ENCODE measurements around the gene DNAH6. TPM values are rescaled to one million over a fixed set of nuclear protein-coding genes. Genes with fewer than 3 reads are reported as not detected.

The DNAH6 gene
- total and polyA plus RNA-seq, 2 of the 8 experiments (the other 6 are each of a cell fraction or from before 2014, with no cell fraction given): 0.06 to 0.43 TPM

- FAIRE-seq (no peak), DNase-seq (ENCODE audit: low read depth in 1 of 2, low spot score in 2 of 2) (no peak)
- no peak overlapping the region for H2BK120ac ChIP-seq (replicated peaks; ENCODE audit: low read depth, low read length)
- no peak overlapping the region for H3K4me2 ChIP-seq (ENCODE audit: insufficient read depth in 1 of 2, low read depth in 2 of 2, low read length in 2 of 2)
- peaks cover 11 to 17% of the 10 kb centered on the region in 2 experiments for H3K9me3 ChIP-seq (ENCODE audit: insufficient read depth in 2 of 2, low read depth in 1 of 2, low read length in 1 of 2)
- 83% methylated on average over 1 of the region's 1 CpG; no CpG with 5 or more reads in 1 of the 2 experiments for WGBS, 2 experiments (ENCODE audit: extremely low coverage in 1 of 2, insufficient coverage in 1 of 2, insufficient read length in 1 of 2, insufficient replicate concordance in 2 of 2, low coverage in 1 of 2, low lambda C conversion rate in 2 of 2, missing lambda C conversion rate in 1 of 2)
- no peak overlapping the region for H4K91ac ChIP-seq (replicated peaks; ENCODE audit: insufficient read length, low read length)
- no peak for TF ChIP-seq POLR2A (IDR thresholded peaks at IDR 0.05; ENCODE audit: control extremely low read depth in 1 of 2, low read depth in 2 of 2, low read length in 2 of 2)
- no peak for TF ChIP-seq CHD2 (IDR thresholded peaks at IDR 0.05; ENCODE audit: low read length)
- no peak for TF ChIP-seq NANOG (IDR thresholded peaks at IDR 0.05; ENCODE audit: insufficient read depth, low read depth, low read length, poor library complexity, severe bottlenecking)
- TF ChIP-seq MAFK (IDR thresholded peaks at IDR 0.05; ENCODE audit: low read depth, low read length): no peak
- no peak for TF ChIP-seq BACH1 (IDR thresholded peaks at IDR 0.05; ENCODE audit: low read length)
- no peak overlapping the region for H2AFZ ChIP-seq (ENCODE audit: low read length)
- no peak overlapping the region for H4K8ac ChIP-seq (ENCODE audit: extremely low read depth, insufficient read depth, low read length)
- H3K9ac ChIP-seq (replicated peaks in 1 of 4; ENCODE audit: extremely low read depth in 1 of 4, low read depth in 3 of 4, low read length in 3 of 4): no peak overlapping the region
- H3K79me1 ChIP-seq (ENCODE audit: low read depth, low read length): no peaks in the 10 kb centered on the region
- no peak overlapping the region for H2BK20ac ChIP-seq (ENCODE audit: low read length)
- POLR2A ChIA-PET (ENCODE audit: partially characterized antibody): no interaction called here
- no peaks in the 10 kb centered on the region for H3K4me1 ChIP-seq (replicated peaks in 1 of 4; ENCODE audit: control insufficient read depth in 3 of 4, insufficient read depth in 4 of 4, low read length in 3 of 4)
- no peak overlapping the region for H3K18ac ChIP-seq (ENCODE audit: extremely low read depth, low read length)
- H3K4me3 ChIP-seq (ENCODE audit: extremely low read depth in 1 of 4, insufficient read depth in 2 of 4, low read depth in 3 of 4, low read length in 4 of 4): no peak overlapping the region
- H2AK5ac ChIP-seq (ENCODE audit: low read depth, low read length): no peak overlapping the region
- no peak overlapping the region for H2BK15ac ChIP-seq (ENCODE audit: low read length)
- H3K79me2 ChIP-seq (ENCODE audit: control insufficient read depth in 1 of 2, insufficient read depth in 2 of 2, low read length in 2 of 2): no peaks in the 10 kb centered on the region
- H2BK12ac ChIP-seq (ENCODE audit: low read depth, low read length): no peak overlapping the region
- H3K23ac ChIP-seq (ENCODE audit: insufficient read length): no peak overlapping the region
- H4K5ac ChIP-seq (ENCODE audit: insufficient read length, low read depth, low read length): no peak overlapping the region
- no peaks in the 10 kb centered on the region for H4K20me1 ChIP-seq (replicated peaks in 1 of 2; ENCODE audit: control insufficient read depth in 1 of 2, insufficient read depth in 2 of 2, low read length in 2 of 2)
- H3K23me2 ChIP-seq (ENCODE audit: low read depth, low read length): no peaks in the 10 kb centered on the region
- CTCF ChIA-PET (ENCODE audit: partially characterized antibody): no interaction called here
- no peak overlapping the region for H3K4ac ChIP-seq (replicated peaks; ENCODE audit: insufficient read length, low read depth, low read length)
- H3K27ac ChIP-seq (ENCODE audit: low read depth, low read length): no peak overlapping the region
- H3K27me3 ChIP-seq (replicated peaks in 1 of 4; ENCODE audit: control insufficient read depth in 3 of 4, extremely low read depth in 1 of 4, insufficient read depth in 3 of 4, low read length in 3 of 4): no peaks in the 10 kb centered on the region
- no peaks in the 10 kb centered on the region for H3K36me3 ChIP-seq (ENCODE audit: control insufficient read depth in 2 of 4, insufficient read depth in 4 of 4, low read length in 3 of 4)
- H3K14ac ChIP-seq (ENCODE audit: insufficient read length): no peak overlapping the region
- no peak overlapping the region for H2BK5ac ChIP-seq (ENCODE audit: low read depth, low read length)
- no peak overlapping the region for H3K56ac ChIP-seq (replicated peaks; ENCODE audit: insufficient read length, low read depth, low read length)
Measured at GRCh38 chr2:84477886-84478285, 38.4 kb upstream of the DNAH6 start.
